ENCODE measurements around the gene MGMT.

DNA sequence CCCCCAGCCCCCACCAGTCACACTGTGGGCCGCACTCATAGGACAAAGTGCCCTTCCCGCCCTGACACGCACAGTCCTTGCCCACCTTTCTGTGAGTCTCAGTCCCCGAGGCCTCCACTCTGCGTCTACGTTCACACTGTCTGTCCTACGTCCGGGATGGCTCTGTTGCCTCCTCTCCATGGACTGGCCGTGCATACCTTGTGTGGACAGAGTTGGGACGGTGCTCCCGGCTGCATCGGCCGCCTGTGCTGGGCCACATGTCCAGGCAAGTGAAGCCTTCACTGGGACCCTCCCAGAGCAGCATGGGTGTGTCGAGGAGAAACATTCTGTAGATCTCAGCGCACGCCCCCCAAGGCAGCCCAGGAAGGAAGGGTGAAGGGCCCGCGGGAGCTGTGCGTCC, 239.0 kb downstream of the MGMT start:
- no peak for TF ChIP-seq CTCF (IDR thresholded peaks at IDR 0.05; ENCODE audit: low read length)
- no peak for TF ChIP-seq EZH2 (IDR thresholded peaks at IDR 0.05; ENCODE audit: borderline replicate concordance, low read length)

Measured in OCI-LY1 (cell line).